KOPT-K1 (cell line): ENCODE measurements around the gene CARD8.

Experiments used
- H3K27ac ChIP-seq: fragments of 200-600 bp; sonication (generic); 2 replicates; pipeline ENCODE4 v1.5.1; 2016; ENCODE audit warnings: antibody characterized with exemption, mild to moderate bottlenecking, low read depth, low read length; ENCODE audit not compliant: poor library complexity, severe bottlenecking
- H3K36me3 ChIP-seq: fragments of 200-600 bp; sonication (generic); 2 replicates; pipeline ENCODE4 v1.5.1; 2017; ENCODE audit warnings: antibody characterized with exemption, mild to moderate bottlenecking, low read length, moderate library complexity; ENCODE audit not compliant: insufficient read depth
- H3K9me3 ChIP-seq: fragments of 200-600 bp; sonication (generic); 2 replicates; pipeline ENCODE4 v1.5.1; 2017; ENCODE audit warnings: antibody characterized with exemption, low read length, mild to moderate bottlenecking; ENCODE audit not compliant: insufficient read depth, poor library complexity, severe bottlenecking

The CARD8 gene

GRCh38 chr19:48206397-48207093, 49.2 kb downstream of the CARD8 start:
- Histone ChIP-seq H3K9me3 (no peaks in the 10 kb centered on the region), H3K36me3 (peaks cover 22% of the 10 kb centered on the region), H3K27ac (no peak overlapping the region)

GRCh38 chr19:48203794-48204628, 51.7 kb downstream of the CARD8 start:
- Histone ChIP-seq H3K36me3 (peaks cover 10% of the 10 kb centered on the region), H3K27ac (peak overlapping the region; percentile 80), H3K9me3 (no peaks in the 10 kb centered on the region)

GRCh38 chr19:48203222-48203793, 52.4 kb downstream of the CARD8 start:
- H3K36me3 ChIP-seq, result peaks cover 8% of the 10 kb centered on the region
- peak overlapping the region; percentile 80 for H3K27ac ChIP-seq
- H3K9me3 ChIP-seq, result no peaks in the 10 kb centered on the region

- Histone ChIP-seq H3K27ac (no peak overlapping the region), H3K9me3 (no peaks in the 10 kb centered on the region), H3K36me3 (no peaks in the 10 kb centered on the region; the same call in 1 of the 2 replicates)
Measured at GRCh38 chr19:48196933-48197665, 58.6 kb downstream of the CARD8 start.

- H3K27ac ChIP-seq, result no peak overlapping the region
Measured at GRCh38 chr19:48196321-48196763, 59.4 kb downstream of the CARD8 start.

GRCh38 chr19:48194844-48195830, 60.6 kb downstream of the CARD8 start:
- Histone ChIP-seq H3K27ac (no peak overlapping the region), H3K9me3 (no peaks in the 10 kb centered on the region), H3K36me3 (peaks cover 6% of the 10 kb centered on the region)

More at GRCh38 chr19:48196321-48196763, 59.4 kb downstream of the CARD8 start:
- H3K36me3 ChIP-seq, result no peaks in the 10 kb centered on the region; the same call in 1 of the 2 replicates
- H3K9me3 ChIP-seq, result no peaks in the 10 kb centered on the region

GRCh38 chr19:48194041-48194843, 61.5 kb downstream of the CARD8 start:
- Histone ChIP-seq H3K36me3 (peaks cover 9% of the 10 kb centered on the region), H3K27ac (no peak overlapping the region), H3K9me3 (no peaks in the 10 kb centered on the region)

GRCh38 chr19:48192750-48193149, 63.0 kb downstream of the CARD8 start:
- peaks cover 23% of the 10 kb centered on the region for H3K36me3 ChIP-seq
- no peak overlapping the region for H3K27ac ChIP-seq
- no peaks in the 10 kb centered on the region for H3K9me3 ChIP-seq

- Histone ChIP-seq H3K36me3 (peaks cover 23% of the 10 kb centered on the region), H3K27ac (no peak overlapping the region), H3K9me3 (no peaks in the 10 kb centered on the region)
Measured at GRCh38 chr19:48190885-48191284, 64.8 kb downstream of the CARD8 start.

GRCh38 chr19:48190288-48190884, 65.3 kb downstream of the CARD8 start:
- Histone ChIP-seq H3K36me3 (peaks cover 27% of the 10 kb centered on the region), H3K27ac (no peak overlapping the region)

GRCh38 chr19:48186541-48186991, 69.1 kb downstream of the CARD8 start:
- Histone ChIP-seq H3K27ac (no peak overlapping the region), H3K36me3 (peaks cover 46% of the 10 kb centered on the region), H3K9me3 (peaks cover 7% of the 10 kb centered on the region)

More at GRCh38 chr19:48190288-48190884, 65.3 kb downstream of the CARD8 start:
- no peaks in the 10 kb centered on the region for H3K9me3 ChIP-seq

- H3K9me3 ChIP-seq, result peaks cover 13% of the 10 kb centered on the region
- H3K36me3 ChIP-seq, result peaks cover 51% of the 10 kb centered on the region
- no peak overlapping the region for H3K27ac ChIP-seq
Measured at GRCh38 chr19:48186015-48186414, 69.7 kb downstream of the CARD8 start.

GRCh38 chr19:48183356-48183755, 72.4 kb downstream of the CARD8 start:
- Histone ChIP-seq H3K27ac (no peak overlapping the region), H3K9me3 (peaks cover 14% of the 10 kb centered on the region)

More at GRCh38 chr19:48183356-48183755, 72.4 kb downstream of the CARD8 start:
- H3K36me3 ChIP-seq, result peaks cover 39% of the 10 kb centered on the region
